ENCODE results near the gene TMEM130. TPM values are rescaled to one million over a fixed set of nuclear protein-coding genes. Genes with fewer than 3 reads are reported as not detected.
"Not testable (repeated sequence)": the region's sequence is repeated elsewhere in the genome, so short reads cannot be mapped to it uniquely, and the experiment has no call there.

The TMEM130 gene
- total RNA-seq, 2 experiments from 2014 or later: 0.23 TPM; not detected in 1

DNA sequence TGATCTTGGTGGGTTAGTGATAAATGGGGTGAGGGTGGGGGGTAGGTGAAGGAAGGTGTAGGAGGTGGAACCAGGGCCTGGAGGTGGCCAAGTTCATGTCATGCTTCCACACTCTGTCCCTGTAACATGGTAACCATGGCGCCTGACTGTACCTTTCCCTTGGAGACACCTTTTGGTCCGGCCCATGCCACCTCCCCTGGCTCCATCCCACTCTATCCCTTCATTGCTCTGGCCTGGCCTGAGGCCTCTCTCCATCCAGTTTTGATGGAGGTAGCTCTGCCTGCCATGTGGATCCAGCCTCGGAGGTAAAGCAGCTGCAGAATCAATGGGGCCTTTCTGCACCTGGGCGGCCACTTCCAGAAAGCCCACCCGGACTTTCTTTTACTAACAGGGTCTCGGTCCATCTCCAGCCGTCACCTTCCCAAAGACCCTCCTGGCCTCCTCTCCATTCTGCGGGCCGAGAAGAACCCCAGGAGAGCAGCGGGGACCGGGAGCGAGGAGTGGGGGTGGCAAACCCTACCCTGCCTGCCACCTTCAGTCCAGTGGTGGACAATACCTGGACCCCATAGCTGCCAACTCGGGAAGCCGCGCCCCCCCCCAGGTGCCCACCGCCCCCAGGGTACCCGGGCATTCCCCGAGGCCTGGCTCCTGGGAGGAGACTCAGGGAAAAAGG is 8.0 kb upstream of the TMEM130 start:
- Mint-ChIP-seq H3K4me3 (peak overlapping the region; percentile 52), H3K36me3 (ENCODE audit: low read depth) (peaks cover 20% of the 10 kb centered on the region), H3K27ac (no peak overlapping the region), H3K4me1 (peaks cover 29% of the 10 kb centered on the region), H3K9me3 (ENCODE audit: low read depth) (no peaks in the 10 kb centered on the region), H3K27me3 (no peaks in the 10 kb centered on the region)
- intact Hi-C loops (cut with DNase I, micrococcal nuclease): loop anchor here in 1 of 2 experiments (1.0 to 5.0 kb wide), 8 partner anchors 8 to 1006 kb away; partner anchors contain the start of genes ARPC1A, ASNS, BRI3 and LMTK2
- DNase-seq: no peak
- ATAC-seq: no peak
- POLR2A ChIA-PET: no interaction called here
- CTCF ChIA-PET: interaction anchor here (0.7 to 1.5 kb wide), 7 partner anchors 8 to 476 kb away, joined by 3 to 5 read pairs (median 4); partner anchors contain the start of genes BAIAP2L1 and TMEM130

- CTCF ChIA-PET: interaction anchor here (0.7 to 1.5 kb wide), 3 partner anchors 9 to 476 kb away, joined by 3 to 4 read pairs (median 4); partner anchors contain the start of gene BAIAP2L1
- intact Hi-C loops (cut with DNase I, micrococcal nuclease): loop anchor here in 1 of 2 experiments (5.0 kb wide), 2 partner anchors 450 to 1005 kb away; partner anchors contain the start of genes ARPC1A and ASNS
- peak overlapping the region; percentile 52 for H3K4me3 Mint-ChIP-seq
- DNase-seq (no peak), ATAC-seq (no peak)
- no peaks in the 10 kb centered on the region for H3K27me3 Mint-ChIP-seq
- peaks cover 26% of the 10 kb centered on the region for H3K4me1 Mint-ChIP-seq
- peak overlapping the region; percentile 19 for H3K27ac Mint-ChIP-seq
- H3K36me3 Mint-ChIP-seq (ENCODE audit: low read depth): peaks cover 14% of the 10 kb centered on the region
- POLR2A ChIA-PET: interaction anchor here (0.5 kb wide), 1 partner anchor 530 kb away, joined by 3 read pairs; no protein-coding TSS in a partner anchor
- H3K9me3 Mint-ChIP-seq (ENCODE audit: low read depth): no peaks in the 10 kb centered on the region
Observed at GRCh38 chr7:98877146-98877545, 7.3 kb upstream of the TMEM130 start.

DNA sequence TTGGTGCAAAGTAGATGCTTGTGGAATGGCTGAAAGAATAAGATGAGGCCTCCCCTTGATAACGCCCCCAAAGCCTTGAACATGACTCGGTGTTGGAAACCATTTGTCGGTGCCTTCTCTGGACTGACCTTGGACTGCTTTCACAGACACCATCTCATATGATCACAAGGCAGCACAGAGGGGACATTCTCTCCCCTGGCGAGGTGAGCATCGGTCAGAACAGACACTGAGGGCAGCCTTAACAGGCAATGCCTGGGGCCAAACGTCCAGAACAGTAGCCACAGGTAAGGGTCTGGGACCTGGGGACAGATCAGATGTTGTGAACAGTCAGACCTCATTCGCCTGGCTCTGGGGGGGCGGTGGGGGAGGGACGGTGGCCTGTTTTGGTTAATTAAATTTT is 5.7 kb upstream of the TMEM130 start:
- Mint-ChIP-seq H3K36me3 (ENCODE audit: low read depth) (peaks cover 2% of the 10 kb centered on the region), H3K4me3 (no peak overlapping the region), H3K4me1 (peaks cover 13% of the 10 kb centered on the region), H3K27me3 (peaks cover under 1% of the 10 kb centered on the region), H3K9me3 (ENCODE audit: low read depth) (no peaks in the 10 kb centered on the region), H3K27ac (no peak overlapping the region)
- intact Hi-C loops (cut with DNase I, micrococcal nuclease): loop anchor here in 1 of 2 experiments (5.0 kb wide), 2 partner anchors 452 to 1003 kb away; partner anchors contain the start of genes ARPC1A and ASNS
- ChIA-PET POLR2A (no interaction called here), CTCF (no interaction called here)
- ATAC-seq (no peak), DNase-seq (no peak)

DNA sequence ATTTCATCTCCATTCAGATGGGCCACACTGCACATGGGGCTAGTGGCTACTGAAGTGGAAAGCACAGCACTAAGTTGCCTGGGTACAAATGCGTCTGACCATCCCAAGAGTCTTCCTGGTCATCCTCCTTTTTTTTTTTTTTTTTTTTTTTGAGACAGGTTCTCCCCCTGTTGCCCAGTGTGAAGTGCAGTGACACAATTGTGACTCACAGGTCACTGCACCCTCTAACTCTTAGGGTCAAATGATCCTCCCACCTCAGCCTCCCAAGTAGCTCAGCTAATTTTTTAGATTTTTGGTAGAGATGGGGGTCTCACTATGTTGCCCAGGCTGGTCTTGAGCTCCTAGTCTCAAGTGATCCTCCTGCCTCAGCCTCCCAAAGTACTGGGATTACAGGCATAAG is 5.1 kb upstream of the TMEM130 start:
- POLR2A ChIA-PET: no interaction called here
- peaks cover 4% of the 10 kb centered on the region for H3K27me3 Mint-ChIP-seq
- intact Hi-C loops (cut with DNase I, micrococcal nuclease): loop anchor here in 1 of 2 experiments (5.0 kb wide), 2 partner anchors 452 to 1003 kb away; partner anchors contain the start of genes ARPC1A and ASNS
- DNase-seq (no peak), ATAC-seq (no peak)
- H3K4me1 Mint-ChIP-seq: peaks cover 8% of the 10 kb centered on the region
- H3K4me3 Mint-ChIP-seq: no peak overlapping the region
- H3K36me3 Mint-ChIP-seq (ENCODE audit: low read depth): no peaks in the 10 kb centered on the region
- H3K9me3 Mint-ChIP-seq (ENCODE audit: low read depth): no peaks in the 10 kb centered on the region
- CTCF ChIA-PET: no interaction called here
- H3K27ac Mint-ChIP-seq: no peak overlapping the region

- H3K4me3 Mint-ChIP-seq; DNase-seq; ATAC-seq; H3K27ac Mint-ChIP-seq; H3K4me1 Mint-ChIP-seq; CTCF ChIA-PET; H3K9me3 Mint-ChIP-seq (ENCODE audit: low read depth); intact Hi-C loops (cut with DNase I, micrococcal nuclease); POLR2A ChIA-PET; H3K36me3 Mint-ChIP-seq (ENCODE audit: low read depth); H3K27me3 Mint-ChIP-seq: not testable (repeated sequence)
Observed at GRCh38 chr7:98873610-98874009, 3.8 kb upstream of the TMEM130 start.

GRCh38 chr7:98872328-98872924 is 2.6 kb upstream of the TMEM130 start:
- Mint-ChIP-seq H3K4me3 (no peak overlapping the region), H3K4me1 (peaks cover 2% of the 10 kb centered on the region), H3K27me3 (peaks cover 9% of the 10 kb centered on the region), H3K27ac (no peak overlapping the region), H3K9me3 (ENCODE audit: low read depth) (no peaks in the 10 kb centered on the region), H3K36me3 (ENCODE audit: low read depth) (no peaks in the 10 kb centered on the region)
- peak; percentile 45 for ATAC-seq
- DNase-seq: peak; percentile 49
- intact Hi-C loops (cut with DNase I, micrococcal nuclease): no loop called here
- ChIA-PET CTCF (interaction anchor here (0.6 to 0.8 kb wide), 3 partner anchors 29 to 451 kb away, joined by 3 to 4 read pairs (median 4); no protein-coding TSS in a partner anchor), POLR2A (no interaction called here)

- no peak for ATAC-seq
- peaks cover 2% of the 10 kb centered on the region for H3K4me1 Mint-ChIP-seq
- ChIA-PET CTCF (interaction anchor here (0.6 to 1.6 kb wide), 3 partner anchors 9 to 135 kb away, joined by 3 to 4 read pairs (median 3); no protein-coding TSS in a partner anchor), POLR2A (no interaction called here)
- H3K9me3 Mint-ChIP-seq (ENCODE audit: low read depth): no peaks in the 10 kb centered on the region
- H3K4me3 Mint-ChIP-seq: peak overlapping the region; percentile 66
- no peak overlapping the region for H3K27ac Mint-ChIP-seq
- no peaks in the 10 kb centered on the region for H3K36me3 Mint-ChIP-seq (ENCODE audit: low read depth)
- DNase-seq: no peak
- peaks cover 9% of the 10 kb centered on the region for H3K27me3 Mint-ChIP-seq
- intact Hi-C loops (cut with DNase I, micrococcal nuclease): loop anchor here in 1 of 2 experiments (1.0 kb wide), 1 partner anchor 7 kb away; the partner anchor contains the start of gene TRRAP
Observed at GRCh38 chr7:98870807-98871491, 1.1 kb upstream of the TMEM130 start.

DNA sequence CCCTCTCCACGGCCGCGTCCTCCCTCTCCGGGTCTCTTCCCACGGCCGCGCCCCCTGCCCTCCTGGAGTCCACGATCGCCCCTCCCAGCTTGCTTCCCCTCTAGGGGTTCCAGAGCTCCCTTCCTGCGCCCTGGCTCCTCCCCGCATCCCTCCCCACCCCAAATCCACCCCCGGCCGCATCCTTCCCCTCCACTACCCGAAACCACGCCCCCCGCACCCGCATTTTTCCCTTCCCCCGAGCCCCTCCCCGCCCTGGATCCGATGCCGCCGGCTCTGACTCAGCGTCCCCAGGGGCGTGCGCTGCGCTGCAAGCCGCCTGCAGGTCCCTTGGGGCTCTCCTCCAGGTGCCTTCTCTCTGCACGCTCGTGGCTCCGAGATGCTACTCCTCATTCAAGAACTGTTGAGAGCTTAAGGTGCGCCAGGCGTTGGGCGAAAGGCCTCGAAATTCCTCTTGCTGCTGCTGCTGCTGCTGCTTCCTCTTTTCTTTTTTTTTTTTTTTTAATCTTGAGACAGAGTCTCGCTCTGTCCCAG is 372 bp upstream of the TMEM130 start:
- no peak overlapping the region for H3K27ac Mint-ChIP-seq
- CTCF ChIA-PET: interaction anchor here (0.6 to 1.6 kb wide), 3 partner anchors 8 to 134 kb away, joined by 3 to 5 read pairs (median 4); partner anchors contain the start of gene TRRAP
- H3K36me3 Mint-ChIP-seq (ENCODE audit: low read depth): no peaks in the 10 kb centered on the region
- H3K4me3 Mint-ChIP-seq: peak overlapping the region; percentile 66
- H3K27me3 Mint-ChIP-seq: peaks cover 9% of the 10 kb centered on the region
- POLR2A ChIA-PET: no interaction called here
- ATAC-seq (peak; percentile 96), DNase-seq (peak; percentile 88)
- intact Hi-C loops (cut with DNase I, micrococcal nuclease): loop anchor here in 1 of 2 experiments (1.0 kb wide), 1 partner anchor 8 kb away; the partner anchor contains the start of gene TRRAP
- H3K9me3 Mint-ChIP-seq (ENCODE audit: low read depth): no peaks in the 10 kb centered on the region
- H3K4me1 Mint-ChIP-seq: peaks cover 2% of the 10 kb centered on the region

- no peak overlapping the region for H3K27ac Mint-ChIP-seq
- H3K27me3 Mint-ChIP-seq: peaks cover 9% of the 10 kb centered on the region
- no peaks in the 10 kb centered on the region for H3K36me3 Mint-ChIP-seq (ENCODE audit: low read depth)
- DNase-seq (no peak), ATAC-seq (no peak)
- no peaks in the 10 kb centered on the region for H3K9me3 Mint-ChIP-seq (ENCODE audit: low read depth)
- ChIA-PET CTCF (interaction anchor here (0.7 to 1.5 kb wide), 3 partner anchors 9 to 757 kb away, joined by 3 to 5 read pairs (median 4); partner anchors contain the start of gene TRRAP), POLR2A (no interaction called here)
- H3K4me3 Mint-ChIP-seq: no peak overlapping the region
- intact Hi-C loops (cut with DNase I, micrococcal nuclease): no loop called here
- peaks cover 2% of the 10 kb centered on the region for H3K4me1 Mint-ChIP-seq
Observed at GRCh38 chr7:98869027-98869596, 702 bp downstream of the TMEM130 start.

DNA sequence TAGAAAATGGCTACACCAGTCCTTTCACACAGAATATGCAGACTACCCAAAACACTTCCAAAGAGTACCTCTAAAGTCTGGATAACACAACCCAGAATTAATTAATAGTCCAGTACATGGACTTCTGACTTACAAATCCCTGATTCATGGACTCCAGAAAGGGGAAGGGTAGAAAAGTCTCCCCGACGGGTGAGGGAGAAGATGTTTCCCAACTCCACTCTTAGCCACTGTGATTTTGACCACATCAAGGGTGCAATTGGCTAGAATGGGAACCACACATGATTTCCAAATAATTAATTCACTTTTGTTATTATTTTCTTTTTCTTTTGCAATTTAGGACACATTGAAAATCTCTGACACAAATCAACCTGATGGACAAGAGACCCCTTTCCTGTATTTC is 1.4 kb downstream of the TMEM130 start:
- DNase-seq (no peak), ATAC-seq (no peak)
- Mint-ChIP-seq H3K9me3 (ENCODE audit: low read depth) (no peaks in the 10 kb centered on the region), H3K4me3 (no peak overlapping the region), H3K4me1 (peaks cover 2% of the 10 kb centered on the region), H3K27ac (no peak overlapping the region), H3K27me3 (peaks cover 9% of the 10 kb centered on the region), H3K36me3 (ENCODE audit: low read depth) (no peaks in the 10 kb centered on the region)
- ChIA-PET POLR2A (no interaction called here), CTCF (interaction anchor here (0.7 to 1.5 kb wide), 2 partner anchors 10 to 756 kb away, joined by 3 to 4 read pairs; partner anchors contain the start of gene TRRAP)
- intact Hi-C loops (cut with DNase I, micrococcal nuclease): no loop called here

Data from activated CD4-positive, alpha-beta T cell treated with anti-CD3 and anti-CD28 coated beads for 36 hours (primary cell).